HL-60 (cell line): ENCODE results near the gene ENO3.

Experiments used
- DNase-seq, 2 experiments: peaks; one replicate each; pipeline ENCODE4 v3.0.0-alpha.2; 2010 to 2020; ENCODE audit warnings: low read depth in 1 of 2, low spot score in 1 of 2
- H3K27ac ChIP-seq: fragments of 250-450 bp; sonication (Bioruptor Pico); replicated peaks from 2 replicates; pipeline ENCODE4 v1.5.1; 2020; ENCODE audit warnings: mild to moderate bottlenecking, moderate library complexity
- H3K27me3 ChIP-seq: fragments of 250-450 bp; sonication (Bioruptor Pico); 2 replicates; pipeline ENCODE4 v1.5.1; 2021; ENCODE audit warnings: mild to moderate bottlenecking, moderate library complexity; ENCODE audit not compliant: insufficient read depth, poor library complexity, severe bottlenecking
- H3K4me3 ChIP-seq: replicated peaks from 2 replicates; pipeline ENCODE4 v1.5.1; 2011; ENCODE audit warnings: mild to moderate bottlenecking, control low read depth, low read length; ENCODE audit not compliant: insufficient read depth
- CTCF ChIP-seq: IDR thresholded peaks from one replicate; pipeline ENCODE4 v1.5.1; 2011; ENCODE audit warnings: low read length, control low read depth, inconsistent platforms; ENCODE audit not compliant: insufficient read depth
- GABPA ChIP-seq: IDR thresholded peaks from 2 replicates; pipeline ENCODE4 v1.6.1; 2012; ENCODE audit warnings: low read depth
- POLR2AphosphoS5 ChIP-seq: IDR thresholded peaks from 2 replicates; pipeline ENCODE4 v1.6.1; 2012; ENCODE audit warnings: low read depth
- REST ChIP-seq: IDR thresholded peaks from 2 replicates; pipeline ENCODE4 v1.6.1; 2012; ENCODE audit warnings: low read depth; ENCODE audit not compliant: insufficient replicate concordance
- SPI1 ChIP-seq: IDR thresholded peaks from 2 replicates; pipeline ENCODE4 v1.6.1; 2012; ENCODE audit warnings: low read depth, mild to moderate bottlenecking, borderline replicate concordance

Gene ENO3

GRCh38 chr17:5000237-5000639 is 49.3 kb downstream of the ENO3 start:
- no peak for DNase-seq
- no peak for TF ChIP-seq POLR2AphosphoS5
- TF ChIP-seq REST = no peak
- TF ChIP-seq SPI1 = no peak
- TF ChIP-seq CTCF = no peak
- no peak for TF ChIP-seq GABPA
- Histone ChIP-seq H3K4me3 (no peak overlapping the region), H3K27me3 (no peaks in the 10 kb centered on the region), H3K27ac (no peak overlapping the region)

GRCh38 chr17:5002121-5002788 is 51.3 kb downstream of the ENO3 start:
- no peak for DNase-seq
- no peak overlapping the region for H3K27ac ChIP-seq
- no peaks in the 10 kb centered on the region for H3K27me3 ChIP-seq
- no peak overlapping the region for H3K4me3 ChIP-seq
- TF ChIP-seq SPI1 (no peak), REST (no peak), POLR2AphosphoS5 (no peak), GABPA (no peak), CTCF (no peak)

GRCh38 chr17:5003214-5003867 is 52.4 kb downstream of the ENO3 start:
- no peak overlapping the region for H3K4me3 ChIP-seq
- H3K27me3 ChIP-seq = no peaks in the 10 kb centered on the region
- TF ChIP-seq SPI1 (no peak), GABPA (no peak), REST (no peak), POLR2AphosphoS5 (no peak), CTCF (no peak)
- no peak for DNase-seq
- no peak overlapping the region for H3K27ac ChIP-seq
